ENCODE results near the gene CD68. TPM values are rescaled to one million over a fixed set of nuclear protein-coding genes. Genes with fewer than 3 reads are reported as not detected.
A peak's percentile ranks its signal among the peaks of the same experiment; 100 is the strongest.

CD68 gene
- total RNA-seq, 1 experiment from 2014 or later: 1.8 TPM

GRCh38 chr17:7626307-7626706 lies 46.9 kb downstream of the CD68 start:
- no peaks in the 10 kb centered on the region for H3K27me3 ChIP-seq (replicated peaks; ENCODE audit: insufficient read depth, low read depth, low read length, poor library complexity)
- H3K4me3 ChIP-seq (ENCODE audit: low read depth, low read length, poor library complexity, severe bottlenecking): peak overlapping the region; percentile 94
- POLR2A ChIA-PET (ENCODE audit: low non-redundant PET): interaction anchor here (0.6 kb wide), 1 partner anchor 222 kb away, joined by 4 read pairs; no protein-coding TSS in a partner anchor
- CTCF ChIA-PET: no interaction called here
- no peaks in the 10 kb centered on the region for H3K9me3 ChIP-seq (ENCODE audit: low read depth, low read length, poor library complexity, severe bottlenecking)
- no peak for DNase-seq (ENCODE audit: low spot score)
- H3K27ac ChIP-seq (ENCODE audit: low read depth, low read length, poor library complexity, severe bottlenecking): peak overlapping the region; percentile 95
- BruUV-seq (replicated peaks): TSS peak; percentile 93
- no peaks in the 10 kb centered on the region for H3K4me1 ChIP-seq (ENCODE audit: insufficient read depth, low read length, poor library complexity, severe bottlenecking)
- H3K36me3 ChIP-seq (ENCODE audit: insufficient read depth, low read length, poor library complexity, severe bottlenecking): no peaks in the 10 kb centered on the region
- TF ChIP-seq CTCF (conservative IDR thresholded peaks at IDR 0.05; ENCODE audit: low read depth, low read length): no peak
- TF ChIP-seq EZH2 (IDR thresholded peaks at IDR 0.05; ENCODE audit: borderline replicate concordance, low read depth, low read length, poor library complexity, severe bottlenecking): no peak
- intact Hi-C loops (cut with micrococcal nuclease; ENCODE audit: unreplicated experiment): loop anchor here (5.0 kb wide), 1 partner anchor 61 kb away; the partner anchor contains the start of genes TP53 and WRAP53

- H3K27ac ChIP-seq (ENCODE audit: low read depth, low read length, poor library complexity, severe bottlenecking): peak overlapping the region; percentile 95
- no peak for DNase-seq (ENCODE audit: low spot score)
- intact Hi-C loops (cut with micrococcal nuclease; ENCODE audit: unreplicated experiment): loop anchor here (5.0 kb wide), 1 partner anchor 60 kb away; the partner anchor contains the start of genes TP53 and WRAP53
- ChIA-PET CTCF (no interaction called here), POLR2A (ENCODE audit: low non-redundant PET) (interaction anchor here (0.7 kb wide), 1 partner anchor 297 kb away, joined by 3 read pairs; no protein-coding TSS in a partner anchor)
- peak overlapping the region; percentile 94 for H3K4me3 ChIP-seq (ENCODE audit: low read depth, low read length, poor library complexity, severe bottlenecking)
- H3K4me1 ChIP-seq (ENCODE audit: insufficient read depth, low read length, poor library complexity, severe bottlenecking): no peaks in the 10 kb centered on the region
- no peak for TF ChIP-seq CTCF (conservative IDR thresholded peaks at IDR 0.05; ENCODE audit: low read depth, low read length)
- TF ChIP-seq EZH2 (IDR thresholded peaks at IDR 0.05; ENCODE audit: borderline replicate concordance, low read depth, low read length, poor library complexity, severe bottlenecking): no peak
- H3K27me3 ChIP-seq (replicated peaks; ENCODE audit: insufficient read depth, low read depth, low read length, poor library complexity): no peaks in the 10 kb centered on the region
- no TSS peak for BruUV-seq (replicated peaks)
- H3K9me3 ChIP-seq (ENCODE audit: low read depth, low read length, poor library complexity, severe bottlenecking): no peaks in the 10 kb centered on the region
- no peaks in the 10 kb centered on the region for H3K36me3 ChIP-seq (ENCODE audit: insufficient read depth, low read length, poor library complexity, severe bottlenecking)
Observed at GRCh38 chr17:7626956-7627249, 47.5 kb downstream of the CD68 start.

- no TSS peak for BruUV-seq (replicated peaks)
Observed at GRCh38 chr17:7627250-7628121, 48.0 kb downstream of the CD68 start, which contains the start of gene SAT2. SAT2 (minus strand) TSS chr17:7627821; CDS start chr17:7627635, 186 bp downstream.

More at GRCh38 chr17:7627250-7628121, 48.0 kb downstream of the CD68 start, which contains the start of gene SAT2:
- CTCF ChIA-PET: interaction anchor here (0.7 kb wide), 1 partner anchor 12 kb away, joined by 5 read pairs; no protein-coding TSS in a partner anchor
- POLR2A ChIA-PET (ENCODE audit: low non-redundant PET): interaction anchor here (0.5 to 0.7 kb wide), 3 partner anchors 23 to 298 kb away, joined by 3 to 5 read pairs (median 5); no protein-coding TSS in a partner anchor
- Histone ChIP-seq H3K9me3 (ENCODE audit: low read depth, low read length, poor library complexity, severe bottlenecking) (no peaks in the 10 kb centered on the region), H3K36me3 (ENCODE audit: insufficient read depth, low read length, poor library complexity, severe bottlenecking) (no peaks in the 10 kb centered on the region), H3K4me1 (ENCODE audit: insufficient read depth, low read length, poor library complexity, severe bottlenecking) (no peaks in the 10 kb centered on the region), H3K27me3 (replicated peaks; ENCODE audit: insufficient read depth, low read depth, low read length, poor library complexity) (no peaks in the 10 kb centered on the region), H3K4me3 (ENCODE audit: low read depth, low read length, poor library complexity, severe bottlenecking) (peak within 1 kb of the TSS; percentile 94), H3K27ac (ENCODE audit: low read depth, low read length, poor library complexity, severe bottlenecking) (peak within 1 kb of the TSS; percentile 95)
- intact Hi-C loops (cut with micrococcal nuclease; ENCODE audit: unreplicated experiment): loop anchor here (5.0 kb wide), 1 partner anchor 60 kb away; the partner anchor contains the start of genes TP53 and WRAP53
- TF ChIP-seq CTCF (conservative IDR thresholded peaks at IDR 0.05; ENCODE audit: low read depth, low read length) (no peak), EZH2 (IDR thresholded peaks at IDR 0.05; ENCODE audit: borderline replicate concordance, low read depth, low read length, poor library complexity, severe bottlenecking) (no peak)
- DNase-seq (ENCODE audit: low spot score): peak; percentile 97
